ENCODE results near the gene INPP5A. TPM values are rescaled to one million over a fixed set of nuclear protein-coding genes. Genes with fewer than 3 reads are reported as not detected.
A peak's percentile ranks its signal among the peaks of the same experiment; 100 is the strongest.

The INPP5A gene
- total RNA-seq, 1 donor from 2014 or later: 18.1 TPM

- DNase-seq (ENCODE audit: low read depth in 2 of 2): no peak
These were observed 40.8 kb downstream of the INPP5A start for GRCh38 chr10:132578287-132578951.

- DNase-seq (ENCODE audit: low read depth in 2 of 2): no peak
These were observed 41.7 kb downstream of the INPP5A start for GRCh38 chr10:132579027-132579859.

DNA sequence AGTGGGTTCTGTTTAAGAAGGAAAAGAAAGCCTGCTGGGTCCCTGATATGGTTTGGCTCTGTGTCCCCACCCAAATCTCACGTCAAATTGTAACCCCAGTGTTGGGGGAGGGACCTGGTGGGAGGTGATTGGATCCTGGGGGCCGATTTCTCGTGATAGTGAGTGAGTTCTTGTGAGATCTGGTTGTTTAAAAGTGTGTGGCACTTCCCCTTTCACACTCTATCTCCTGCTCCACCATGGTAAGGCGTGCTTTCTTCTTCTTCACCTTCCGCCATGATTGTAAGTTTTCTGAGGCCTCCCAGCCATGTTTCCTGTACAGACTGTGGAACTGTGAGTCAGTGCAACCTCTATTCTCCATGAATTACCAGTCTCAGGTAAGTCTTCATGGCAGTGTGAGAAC, 42.6 kb downstream of the INPP5A start:
- DNase-seq (ENCODE audit: low read depth in 2 of 2): no peak

DNA sequence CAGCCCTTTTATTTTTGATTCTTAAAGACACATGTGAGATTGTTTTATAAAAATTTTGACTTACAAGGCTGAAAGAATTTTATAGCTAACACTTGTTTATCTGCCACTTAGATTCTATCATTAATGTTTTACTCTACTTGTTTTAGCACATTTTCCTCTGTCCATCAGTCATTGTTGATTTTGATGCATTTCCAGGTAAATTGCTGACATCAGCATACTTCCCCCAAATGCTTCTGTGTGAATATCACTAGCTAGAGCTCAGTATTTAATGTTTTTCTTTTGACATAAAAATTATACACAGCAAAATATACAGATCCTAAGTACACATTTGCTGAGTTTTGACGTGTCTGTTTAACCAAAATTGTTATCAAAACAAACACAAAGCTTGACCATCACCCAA, 43.0 kb downstream of the INPP5A start:
- peak in 1 of 2 donors; percentile 25 for DNase-seq (ENCODE audit: low read depth in 2 of 2)

- no peak for DNase-seq (ENCODE audit: low read depth in 2 of 2)
These were observed 44.5 kb downstream of the INPP5A start for GRCh38 chr10:132582137-132582536.

GRCh38 chr10:132582771-132583170, 45.2 kb downstream of the INPP5A start:
- DNase-seq (ENCODE audit: low read depth in 2 of 2): no peak

- DNase-seq (ENCODE audit: low read depth in 2 of 2): no peak
These were observed 45.9 kb downstream of the INPP5A start for GRCh38 chr10:132583456-132583855.

GRCh38 chr10:132584081-132584480, 46.5 kb downstream of the INPP5A start:
- DNase-seq (ENCODE audit: low read depth in 2 of 2): no peak

DNA sequence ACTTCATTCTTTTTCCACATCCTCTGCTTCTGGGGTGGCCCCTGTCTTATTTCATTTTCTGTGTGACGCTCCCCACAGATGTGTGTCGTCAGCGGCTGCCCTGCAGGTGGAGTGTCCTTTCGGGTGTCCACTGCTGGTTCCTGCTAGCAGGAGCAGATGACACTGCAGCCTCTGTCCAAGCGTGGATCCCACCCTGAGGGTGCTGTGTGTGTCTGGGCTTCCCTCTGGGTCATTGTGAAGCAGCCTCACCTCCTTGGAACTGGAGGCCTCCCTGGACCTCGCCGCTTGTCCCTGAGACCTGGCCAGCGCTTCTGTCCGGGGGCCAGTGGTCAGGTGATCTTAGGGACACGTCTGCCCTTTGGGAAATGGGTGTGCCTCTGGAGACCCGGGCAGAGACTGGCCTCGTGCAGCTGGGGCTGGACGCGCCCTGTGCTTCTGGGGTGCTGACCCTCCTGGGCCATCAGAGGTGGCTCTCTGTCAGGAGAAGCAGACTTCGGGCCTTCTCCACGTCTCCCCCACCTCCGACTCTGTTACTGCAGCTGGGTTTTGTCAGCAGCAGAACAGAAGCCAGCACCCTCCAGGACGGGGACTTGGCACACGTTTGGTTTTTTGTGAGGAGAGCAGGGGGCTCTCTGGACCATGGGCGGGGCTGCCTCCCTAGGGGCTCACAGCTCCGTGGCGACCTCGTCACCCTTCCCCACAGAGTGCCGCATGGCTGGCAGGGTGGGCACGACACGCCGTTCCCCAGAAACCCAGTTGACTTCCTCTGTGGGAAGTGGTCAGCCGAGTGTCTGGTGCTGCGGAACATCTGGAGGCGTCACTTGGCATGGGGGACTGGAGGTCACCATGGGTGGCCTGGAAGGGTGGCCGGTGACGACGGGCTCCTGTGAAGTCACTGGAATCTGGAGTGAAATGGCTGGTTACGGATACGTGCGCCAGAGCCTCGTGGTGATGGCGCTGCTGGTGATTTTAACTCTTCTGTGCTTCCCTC, 48.4 kb downstream of the INPP5A start:
- DNase-seq (ENCODE audit: low read depth in 2 of 2): no peak

DNA sequence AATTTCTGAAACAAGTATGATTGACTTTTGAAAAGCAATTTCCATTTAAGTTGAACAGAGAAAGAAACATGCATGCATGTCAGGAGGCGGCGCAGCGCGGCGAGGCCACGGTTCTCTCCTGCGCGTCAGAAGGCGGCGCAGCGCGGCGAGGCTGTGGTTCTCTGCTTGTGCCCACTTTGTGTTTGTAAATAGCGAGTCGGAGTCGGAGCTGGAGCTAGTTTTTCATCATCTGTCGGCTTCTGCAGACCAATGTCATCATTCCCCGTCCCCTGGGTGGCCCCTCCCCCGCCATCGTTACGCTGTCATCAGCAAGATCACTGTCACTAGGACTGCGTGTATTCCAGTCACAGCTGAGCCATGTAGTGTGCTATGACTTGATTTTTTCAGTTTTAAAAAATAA, 49.2 kb downstream of the INPP5A start:
- DNase-seq (ENCODE audit: low read depth in 2 of 2): no peak

DNA sequence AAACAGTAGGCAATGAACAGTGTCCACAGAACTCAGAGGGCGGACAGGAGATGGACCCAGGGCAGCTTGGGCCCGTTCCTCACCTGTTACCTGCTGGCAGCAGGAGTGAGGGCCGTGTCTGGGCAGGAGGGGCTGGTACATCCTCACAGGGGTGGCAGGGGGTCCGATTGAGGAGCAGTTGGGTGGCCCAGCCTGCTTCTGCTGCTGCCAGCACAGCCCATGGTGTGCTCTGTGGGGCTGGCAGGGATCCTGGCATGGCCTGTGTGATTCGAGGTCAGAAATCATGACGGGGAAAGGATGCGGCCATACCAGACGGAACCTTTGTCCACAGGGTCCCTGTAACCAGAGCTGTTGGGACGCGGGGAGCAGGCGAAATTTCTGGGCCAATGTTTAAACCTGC, 49.6 kb downstream of the INPP5A start:
- DNase-seq (ENCODE audit: low read depth in 2 of 2): no peak

GRCh38 chr10:132588301-132589013, 50.9 kb downstream of the INPP5A start:
- peak; percentile 81 to 93 for DNase-seq (ENCODE audit: low read depth in 2 of 2)

- DNase-seq (ENCODE audit: low read depth in 2 of 2): no peak
These were observed 51.4 kb downstream of the INPP5A start for GRCh38 chr10:132589015-132589414.

DNA sequence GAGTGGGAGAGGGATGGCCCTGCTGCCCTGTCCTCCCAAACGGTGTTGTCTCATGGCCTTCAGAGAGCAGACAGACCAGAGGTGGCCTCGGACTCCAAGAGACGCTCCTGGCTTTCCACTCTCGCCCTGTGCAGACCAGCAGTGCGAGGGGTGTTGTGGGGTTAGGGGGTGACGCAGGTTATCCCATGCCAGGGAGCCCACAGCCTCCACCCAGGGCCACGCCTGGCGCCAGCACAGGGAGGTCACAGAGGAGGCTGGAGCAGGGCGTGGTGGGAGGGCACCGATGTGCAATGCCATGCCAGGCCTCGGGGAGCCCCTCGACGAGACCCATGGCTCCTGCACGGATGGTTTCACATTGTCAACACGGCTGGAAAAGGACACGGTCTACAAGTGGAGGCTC, 52.1 kb downstream of the INPP5A start:
- DNase-seq (ENCODE audit: low read depth in 2 of 2): no peak

DNA sequence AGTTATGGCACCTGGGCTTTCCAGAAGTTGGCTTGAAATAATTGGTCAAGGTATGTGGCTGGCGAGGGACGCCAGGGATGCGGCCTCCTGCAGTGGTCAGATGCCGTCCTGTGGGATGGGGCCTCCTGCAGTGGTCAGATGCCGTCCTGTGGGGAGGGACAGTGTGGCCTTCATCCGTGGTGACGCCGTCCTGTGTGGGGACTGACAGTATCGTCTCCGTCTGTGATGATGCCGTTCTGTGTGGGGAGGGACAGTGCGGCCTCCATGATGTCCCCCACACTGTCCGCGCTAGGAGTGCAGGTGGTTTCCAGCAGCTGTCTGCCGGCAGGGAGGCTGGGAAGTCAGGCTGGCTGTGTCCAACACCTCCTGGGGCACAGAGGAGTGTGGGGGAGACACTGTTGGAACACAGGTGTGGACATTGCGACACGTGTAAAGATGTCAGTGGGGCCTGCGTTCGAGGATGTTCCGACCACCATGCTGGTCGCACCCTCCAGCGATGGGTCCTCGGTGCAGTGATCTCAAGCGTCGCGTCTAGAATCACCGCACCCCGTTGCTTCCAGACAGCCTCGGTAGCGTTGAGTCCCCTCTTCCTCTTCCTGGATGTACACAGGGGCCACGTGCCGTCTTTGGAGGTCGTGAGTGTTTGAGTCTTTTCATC, 52.6 kb downstream of the INPP5A start:
- no peak for DNase-seq (ENCODE audit: low read depth in 2 of 2)

DNA sequence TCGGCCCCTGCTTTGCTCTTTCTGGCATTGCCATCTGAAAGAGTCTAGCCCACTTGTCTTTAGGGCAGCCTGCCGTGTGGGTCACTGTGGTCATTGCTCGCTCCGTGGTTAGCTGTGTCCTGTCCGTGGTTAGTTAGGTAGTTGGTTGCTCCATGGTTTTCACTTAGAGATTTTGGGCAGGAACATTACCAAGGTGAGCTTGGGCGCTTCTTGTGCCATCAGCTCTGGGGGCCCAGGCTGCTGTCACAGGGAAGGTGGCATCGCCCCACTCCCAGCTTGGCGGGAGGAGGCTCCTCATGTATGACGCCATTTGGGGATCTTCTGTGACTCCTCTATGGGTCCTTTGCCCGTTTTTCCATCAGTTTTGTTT, 53.1 kb downstream of the INPP5A start:
- DNase-seq (ENCODE audit: low read depth in 2 of 2): no peak

GRCh38 chr10:132591166-132591971, 53.8 kb downstream of the INPP5A start:
- peak; percentile 61 to 90 for DNase-seq (ENCODE audit: low read depth in 2 of 2)

DNA sequence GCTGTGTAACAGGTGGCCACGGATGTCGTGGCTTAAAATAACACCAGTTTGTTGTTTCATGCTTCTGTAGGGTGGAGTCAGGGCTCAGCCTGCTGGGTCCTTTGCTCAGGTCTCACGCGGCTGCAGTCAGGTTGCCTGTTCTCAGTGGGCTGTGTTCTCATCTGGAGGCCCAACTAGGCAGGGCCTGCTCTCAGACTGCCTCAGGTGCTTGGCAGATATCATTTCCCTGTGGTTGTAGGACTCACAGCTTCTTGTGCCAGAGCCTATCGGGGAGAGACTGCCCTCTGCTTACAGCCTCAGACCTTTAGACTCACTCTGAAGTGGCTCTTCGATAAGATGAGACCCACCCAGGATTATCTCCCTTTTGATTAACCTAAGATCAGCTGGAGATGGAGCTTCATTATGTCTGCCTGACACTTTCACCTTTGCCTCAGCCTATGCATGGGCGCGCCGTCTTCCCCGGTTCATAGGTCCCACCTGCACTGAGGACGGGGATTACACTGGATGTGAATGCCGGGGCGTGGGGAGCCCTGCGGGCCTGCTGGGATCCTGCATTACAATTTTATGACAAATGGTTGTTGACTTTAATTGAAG, 55.3 kb downstream of the INPP5A start:
- no peak for DNase-seq (ENCODE audit: low read depth in 2 of 2)

DNA sequence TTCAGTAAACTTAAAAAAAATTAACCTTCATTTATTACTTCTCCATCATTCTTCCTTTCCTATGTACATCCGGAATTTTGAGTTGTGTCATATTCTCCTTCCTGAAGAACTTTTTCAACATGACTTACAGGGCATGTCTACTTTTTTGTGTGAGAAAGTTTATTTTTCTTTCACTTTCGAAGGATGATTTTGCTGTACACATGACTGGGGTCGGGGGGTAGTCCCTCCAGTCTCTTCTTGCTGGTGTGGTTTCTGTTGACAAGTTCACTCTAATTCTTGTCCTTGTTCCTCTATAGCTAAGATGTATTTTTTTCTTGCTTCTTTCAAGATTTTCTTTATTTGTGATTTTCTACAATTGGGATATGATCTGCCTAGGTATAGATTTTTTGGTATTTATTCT, 55.8 kb downstream of the INPP5A start:
- DNase-seq (ENCODE audit: low read depth in 2 of 2): peak; percentile 50 to 72

Measured in lung microvascular endothelial cell (primary cell).